ENCODE results near the gene CUBN. TPM values are rescaled to one million over a fixed set of nuclear protein-coding genes. Genes with fewer than 3 reads are reported as not detected.

CUBN gene
- total and polyA plus RNA-seq, 9 of the 15 experiments (the other 6 are each of a cell fraction or from before 2014, with no cell fraction given), result 0.04 to 0.33 (median 0.09) TPM

- TF ChIP-seq MGA (IDR thresholded peaks at IDR 0.05) (peak; percentile 14; the same call in 1 of the 2 replicates), SMARCB1 (IDR thresholded peaks at IDR 0.05; ENCODE audit: insufficient read length, low read depth) (no peak), BACH1 (tag; IDR thresholded peaks at IDR 0.05) (no peak; the same call in 1 of the 2 replicates), PRDM10 (IDR thresholded peaks at IDR 0.05; ENCODE audit: partially characterized antibody) (no peak), TAF15 (IDR thresholded peaks at IDR 0.05; ENCODE audit: low read depth, low read length) (no peak), ZC3H4 (CRISPR knock-in tag; IDR thresholded peaks at IDR 0.05; ENCODE audit: borderline replicate concordance) (no peak), SLC30A9 (CRISPR knock-in tag; IDR thresholded peaks at IDR 0.05) (no peak), YY1 (IDR thresholded peaks at IDR 0.05; ENCODE audit: borderline replicate concordance in 1 of 3, control insufficient read depth in 1 of 3, extremely low read depth in 1 of 3, insufficient read depth in 3 of 3, insufficient read length in 1 of 3, insufficient replicate concordance in 2 of 3, low read depth in 1 of 3, low read length in 2 of 3) (no peak), SMAD2 (IDR thresholded peaks at IDR 0.05; ENCODE audit: low read depth, low read length) (no peak), ZNF282 (CRISPR knock-in tag; IDR thresholded peaks at IDR 0.05) (no peak), TRIM28 (IDR thresholded peaks at IDR 0.05) (no peak), DDX20 (tag; IDR thresholded peaks at IDR 0.05; ENCODE audit: low read depth) (0 out of 2 replicates have a peak, but pooled peaks have one; percentile 12), DACH1 (IDR thresholded peaks at IDR 0.05; ENCODE audit: partially characterized antibody) (no peak), ZNF212 (CRISPR knock-in tag; IDR thresholded peaks at IDR 0.05) (no peak)
These were observed 126.5 kb downstream of the CUBN start (continued) for GRCh38 chr10:17003151-17003550.

All from K562 (cell line).